Measurements from ENCODE around the gene TBC1D3B. TPM values are rescaled to one million over a fixed set of nuclear protein-coding genes. Genes with fewer than 3 reads are reported as not detected.
"Not testable (repeated sequence)": the region's sequence is repeated elsewhere in the genome, so short reads cannot be mapped to it uniquely, and the experiment has no call there.

TBC1D3B gene
- 3.3 TPM for total RNA-seq

DNA sequence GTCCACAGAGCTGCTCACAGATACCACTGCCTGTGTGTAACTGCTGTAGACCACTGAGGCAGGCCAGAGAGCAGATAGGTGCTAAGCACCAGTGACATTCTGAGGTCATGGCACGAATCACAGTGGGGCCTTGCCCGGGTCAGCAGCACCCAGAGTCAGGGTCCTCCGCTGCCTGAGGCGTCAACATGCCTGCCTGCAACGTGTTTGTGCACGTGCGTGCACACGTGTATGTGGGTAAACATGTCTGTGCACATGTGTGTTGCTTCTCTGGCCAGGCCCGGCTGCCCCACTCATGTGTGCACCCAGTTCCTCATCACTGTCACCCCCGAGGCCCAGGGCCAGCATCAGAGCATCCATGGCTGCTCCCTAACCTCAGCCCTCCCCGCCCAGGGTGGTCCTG, at the start of gene TBC1D3B:
TSS of gene TBC1D3B (minus strand) at position 101 of the 400 bp plus-strand sequence. CDS start 1,586 bp downstream, outside the sequence.
- DNase-seq = not testable (repeated sequence)

DNA sequence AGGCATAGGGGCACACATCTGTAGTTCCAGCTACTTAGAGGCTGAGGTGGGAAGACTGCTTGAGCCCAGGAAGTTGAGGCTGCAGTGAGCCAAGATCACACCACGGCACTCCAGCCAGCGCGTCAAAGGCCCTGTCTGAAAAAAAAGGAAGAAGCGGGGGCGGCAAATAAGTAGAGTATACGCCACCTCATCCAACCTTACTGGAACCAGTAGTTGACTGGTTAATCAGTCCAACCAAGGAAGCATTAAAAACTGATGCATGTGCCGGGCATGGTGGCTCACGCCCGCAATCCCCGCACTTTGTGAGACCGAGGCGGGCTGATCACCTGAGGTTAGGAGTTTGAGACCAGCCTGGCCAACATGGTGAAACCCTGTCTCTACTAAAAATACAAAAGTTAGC, 46.5 kb upstream of the TBC1D3B start:
- not testable (repeated sequence) for DNase-seq

DNA sequence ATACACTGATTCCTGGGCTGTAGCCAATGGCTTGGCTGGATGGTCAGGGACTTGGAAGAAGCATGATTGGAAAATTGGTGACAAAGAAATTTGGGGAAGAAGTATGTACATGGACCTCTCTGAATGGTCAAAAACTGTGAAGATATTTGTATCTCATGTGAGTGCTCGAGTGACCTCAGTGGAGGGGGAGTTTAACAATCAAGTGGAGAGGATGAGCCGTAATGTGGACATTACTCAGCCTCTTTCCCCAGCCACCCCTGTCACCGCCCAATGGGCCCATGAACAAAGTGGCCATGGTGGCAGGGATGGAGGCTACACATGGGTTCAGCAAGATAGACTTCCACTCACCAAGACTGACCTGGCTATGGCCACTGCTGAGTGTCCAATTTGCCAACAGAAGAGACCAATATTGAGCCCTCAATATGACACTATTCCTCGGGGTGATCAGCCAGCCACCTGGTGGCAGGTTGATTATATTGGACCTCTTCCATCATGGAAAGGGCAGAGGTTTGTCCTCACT, 45.2 kb upstream of the TBC1D3B start:
- DNase-seq = not testable (repeated sequence)

GRCh38 chr17:36220737-36221580, 44.5 kb upstream of the TBC1D3B start:
- not testable (repeated sequence) for DNase-seq

DNA sequence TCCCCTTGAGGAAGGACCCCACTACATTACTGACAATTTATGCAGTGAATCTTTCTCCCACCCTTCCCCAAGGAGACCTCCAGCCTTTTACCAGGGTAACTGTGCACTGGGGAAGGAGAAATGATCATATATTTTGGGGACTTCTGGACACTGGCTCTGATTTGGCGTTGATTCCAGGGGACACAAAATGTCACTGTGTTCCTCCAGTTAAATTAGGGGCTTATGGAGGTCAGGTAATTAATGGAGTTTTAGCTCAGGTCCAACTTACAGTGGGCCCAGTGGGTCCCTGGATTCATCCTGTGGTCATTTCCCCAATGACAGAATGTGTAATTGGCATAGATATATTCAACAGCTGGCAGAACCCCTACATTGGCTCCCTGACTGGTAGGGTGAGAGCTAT, 43.1 kb upstream of the TBC1D3B start:
- not testable (repeated sequence) for DNase-seq

DNA sequence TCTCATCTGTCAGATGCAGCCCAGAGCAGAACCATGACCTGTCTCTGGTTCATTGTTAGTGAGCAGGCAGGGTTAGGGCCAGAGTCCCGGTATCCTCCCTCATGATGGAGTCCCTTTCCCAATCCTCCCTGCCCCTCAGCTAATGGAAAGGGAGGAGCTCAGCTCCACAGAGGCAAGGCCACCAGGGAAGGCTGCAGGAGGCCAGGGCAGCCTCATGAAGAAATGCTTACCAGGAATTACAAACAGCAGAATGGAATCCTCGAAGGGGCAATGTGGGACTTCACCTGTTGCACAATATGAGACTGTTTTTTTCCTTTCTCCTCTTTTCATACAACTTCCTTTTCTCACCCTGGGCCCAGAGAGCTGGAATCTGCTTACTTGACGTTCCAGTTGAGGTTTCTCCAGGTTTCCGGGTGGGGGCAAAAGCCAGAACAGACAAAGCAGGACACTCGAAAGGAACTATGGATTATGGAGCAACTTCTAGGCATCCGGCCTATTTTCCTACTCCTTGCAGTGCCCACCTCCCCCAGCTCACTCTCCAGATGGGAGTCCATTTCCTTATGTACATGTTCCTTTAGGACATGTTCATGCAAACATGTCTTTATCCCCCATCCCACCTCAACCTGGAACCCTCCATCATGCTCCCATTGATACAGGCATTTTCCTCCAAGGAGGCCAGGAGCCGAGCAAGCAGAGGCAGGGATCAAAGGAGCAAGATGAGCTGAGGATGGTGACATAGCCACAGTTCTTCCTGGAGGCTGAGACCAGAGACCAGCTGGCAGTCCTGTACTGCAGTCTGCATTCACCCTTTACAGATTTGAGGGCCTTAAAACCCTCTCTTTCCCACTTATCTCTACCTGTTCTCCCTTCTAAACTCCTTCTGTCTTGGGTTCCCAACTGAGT, 39.2 kb upstream of the TBC1D3B start:
- not testable (repeated sequence) for DNase-seq

GRCh38 chr17:36214918-36215317, 38.5 kb upstream of the TBC1D3B start:
- no peak for DNase-seq

GRCh38 chr17:36213695-36214094, 37.3 kb upstream of the TBC1D3B start:
- no peak for DNase-seq

DNA sequence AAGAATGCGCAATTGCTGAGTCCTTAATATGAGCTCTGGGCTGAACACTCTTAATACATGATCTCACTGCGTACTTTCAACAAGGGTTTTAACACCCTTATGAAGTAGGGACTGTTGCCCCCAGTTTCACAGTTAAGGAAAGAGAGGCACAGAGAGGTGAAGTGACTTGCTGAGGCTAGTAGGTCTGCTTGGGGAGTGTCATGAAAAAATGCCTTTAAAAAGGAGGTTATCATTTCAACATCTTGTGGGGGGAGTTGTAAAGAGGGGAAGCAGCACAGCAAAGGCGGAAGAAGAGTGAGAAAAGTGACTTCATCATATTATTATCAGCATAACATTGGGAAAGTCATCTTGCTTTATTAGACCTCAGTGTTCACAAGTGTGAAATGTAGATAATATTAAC, 36.5 kb upstream of the TBC1D3B start:
- DNase-seq = no peak

DNA sequence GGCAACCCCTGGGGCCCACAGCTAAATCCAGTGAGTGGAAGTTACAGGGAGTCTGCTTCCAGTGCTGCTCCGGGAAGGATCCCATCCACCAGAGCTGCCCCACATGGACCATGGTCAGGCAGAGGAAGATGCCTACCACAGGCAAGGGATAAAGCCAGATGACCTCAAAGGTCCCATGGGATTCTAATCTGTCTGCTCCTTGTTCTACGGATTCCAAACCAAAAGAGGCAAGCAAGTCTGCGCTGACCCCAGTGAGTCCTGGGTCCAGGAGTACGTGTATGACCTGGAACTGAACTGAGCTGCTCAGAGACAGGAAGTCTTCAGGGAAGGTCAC, 35.8 kb upstream of the TBC1D3B start:
- no peak for DNase-seq

- DNase-seq = not testable (repeated sequence)
Measured at GRCh38 chr17:36211484-36212271, 35.2 kb upstream of the TBC1D3B start.

- DNase-seq = not testable (repeated sequence)
Measured at GRCh38 chr17:36210439-36211211, 34.2 kb upstream of the TBC1D3B start, which contains the start of gene CCL4L2. Gene CCL4L2 (plus strand): TSS chr17:36211063.

DNA sequence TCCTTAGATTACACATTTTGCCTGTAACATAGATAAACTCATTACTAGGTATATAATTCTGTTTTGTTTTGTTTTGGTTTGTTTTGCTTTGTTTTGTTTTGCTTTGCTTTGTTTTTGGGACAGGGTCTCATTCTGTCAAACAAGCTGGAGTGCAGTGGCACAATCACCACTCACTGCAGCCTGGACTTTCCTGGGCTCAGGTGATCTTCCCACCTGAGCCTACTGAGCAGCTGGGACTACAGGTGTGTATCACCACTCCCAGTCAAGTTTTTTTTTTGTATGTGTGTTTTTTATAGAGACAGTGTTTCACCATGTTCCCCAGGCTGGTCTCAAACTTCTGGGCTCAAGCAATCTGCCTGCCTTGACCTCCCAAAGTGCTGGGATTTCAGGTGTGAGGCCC, 33.1 kb upstream of the TBC1D3B start:
- DNase-seq = no peak

DNA sequence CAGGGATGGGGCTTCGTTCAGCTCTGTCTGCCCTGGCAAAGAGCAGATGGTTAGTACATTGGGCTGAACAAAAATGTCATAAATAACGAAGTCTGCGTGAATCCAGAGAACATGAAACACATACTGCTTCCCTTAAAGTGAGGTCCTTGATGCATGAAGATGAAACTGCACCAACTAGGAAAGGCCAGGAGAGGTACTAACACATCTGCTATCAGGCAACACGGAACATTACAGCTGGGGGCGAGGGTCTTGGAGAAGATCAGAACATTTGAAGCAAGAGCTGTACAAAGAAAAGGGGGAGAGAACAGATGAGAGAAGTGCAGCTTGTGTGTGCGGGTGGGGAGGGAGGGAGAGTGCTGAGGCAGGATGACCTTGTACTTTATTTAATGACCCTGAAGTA, 30.9 kb upstream of the TBC1D3B start:
- not testable (repeated sequence) for DNase-seq

DNA sequence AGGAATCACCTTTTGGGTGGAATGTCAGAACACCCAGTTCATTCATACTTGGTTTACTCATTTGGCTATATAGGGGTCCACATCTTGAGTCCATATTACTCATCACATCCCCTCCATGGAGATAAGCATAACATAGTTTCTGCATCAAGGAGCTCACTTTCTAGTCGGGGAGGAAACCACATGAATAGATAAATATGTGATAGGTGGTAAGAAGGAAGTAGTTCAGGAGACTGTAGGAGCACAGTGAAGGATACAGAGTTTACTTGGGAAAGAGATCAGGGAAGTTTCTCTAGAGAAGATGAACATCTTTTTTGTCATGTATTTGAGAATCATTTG, 30.0 kb upstream of the TBC1D3B start:
- DNase-seq = not testable (repeated sequence)

DNA sequence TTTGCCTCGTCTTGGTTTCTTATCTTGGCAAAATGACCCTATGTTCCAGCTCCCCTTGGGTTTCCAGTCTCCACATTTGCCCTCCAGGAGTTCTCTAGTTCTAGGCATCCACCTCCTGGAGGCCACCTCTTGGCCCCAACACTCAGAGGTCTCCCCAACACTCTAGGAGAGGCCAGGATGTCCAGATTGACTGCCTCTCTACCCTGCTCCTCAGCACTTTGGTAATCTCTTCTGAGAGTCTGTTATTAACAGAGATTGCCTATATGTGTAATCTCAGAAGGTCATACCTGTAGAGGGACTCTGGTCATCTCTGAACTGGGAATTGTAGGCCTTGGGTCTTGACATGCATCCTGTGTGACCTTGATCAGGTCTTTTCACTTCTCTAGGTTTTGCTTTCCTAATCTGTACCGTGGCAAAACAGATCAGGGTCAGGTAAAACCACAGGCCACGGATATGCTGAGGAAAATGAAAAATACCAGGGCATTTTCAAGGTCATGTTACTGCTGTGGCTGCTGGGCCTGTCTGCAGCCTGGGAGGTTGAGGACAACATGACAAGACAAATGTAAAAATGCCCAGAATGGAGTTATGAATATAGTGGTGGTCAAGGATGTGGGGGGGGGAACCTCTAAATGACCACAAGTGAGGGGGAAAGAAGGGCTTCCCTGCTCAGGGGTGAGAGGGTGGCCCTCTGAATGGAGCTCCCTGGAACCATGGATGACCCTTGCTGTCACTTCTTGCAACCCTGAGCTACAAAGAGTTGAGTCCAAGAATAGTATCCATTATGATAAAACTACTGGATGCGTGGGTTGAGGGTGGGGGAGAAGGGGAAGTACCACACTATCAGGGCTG, 29.4 kb upstream of the TBC1D3B start:
- DNase-seq = no peak

DNA sequence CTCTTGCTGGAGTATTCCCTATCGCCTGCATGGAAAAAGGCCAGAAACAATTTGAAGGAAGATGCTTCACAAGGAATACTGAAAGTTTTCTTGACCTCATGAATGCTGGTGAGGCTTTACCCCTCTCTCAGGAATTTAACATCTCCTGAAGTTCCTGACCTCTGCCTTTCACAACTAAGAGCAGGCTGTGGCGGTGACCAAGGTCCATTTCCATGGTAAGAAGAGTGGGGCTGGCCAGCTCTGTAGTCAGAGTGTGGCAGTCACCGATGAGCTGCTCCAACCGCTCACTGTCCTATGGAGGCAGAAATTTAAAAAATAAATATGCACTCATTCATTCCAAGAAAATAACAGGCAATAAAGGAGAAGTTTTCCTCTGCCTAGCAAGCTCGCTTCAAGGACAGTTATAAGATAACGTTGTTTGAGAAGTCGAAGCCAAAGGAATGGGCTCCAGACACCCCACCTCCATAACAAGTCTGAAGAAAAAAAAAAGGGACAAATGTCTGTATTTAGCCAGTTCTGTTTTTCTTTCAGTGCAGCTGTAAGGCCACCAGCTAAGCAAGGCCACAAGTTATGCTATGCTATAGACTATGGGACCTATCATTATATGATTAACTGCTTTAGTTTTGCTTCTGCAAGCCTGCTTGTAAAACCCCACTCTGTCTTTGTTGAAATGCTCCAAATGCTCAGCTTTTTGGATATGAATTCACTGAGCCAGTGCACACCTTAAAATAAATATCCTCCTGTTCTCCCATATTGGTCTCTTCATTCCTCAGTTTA, 28.5 kb upstream of the TBC1D3B start:
- DNase-seq = no peak

- no peak for DNase-seq
Measured at GRCh38 chr17:36203335-36203734, 26.9 kb upstream of the TBC1D3B start.

- not testable (repeated sequence) for DNase-seq
Measured at GRCh38 chr17:36201506-36201905, 25.1 kb upstream of the TBC1D3B start.

Data from tongue (tissue), 2 donors.